GM12801 (cell line): ENCODE data around the gene HOXC10.

Source experiments
- CTCF ChIP-seq: IDR thresholded peaks from one replicate; pipeline ENCODE4 v1.5.1; 2011; ENCODE audit warnings: control low read depth; ENCODE audit not compliant: insufficient read length; ENCODE audit errors: extremely low read depth

HOXC10 gene

GRCh38 chr12:54028314-54029201, 43.6 kb downstream of the HOXC10 start, which contains the start of gene HOXC6:
HOXC6 (plus strand) TSS chr12:54028440; CDS start chr12:54028522, 82 bp downstream.
- no peak for TF ChIP-seq CTCF

- no peak for TF ChIP-seq CTCF
Observed at GRCh38 chr12:54029529-54030441, 44.8 kb downstream of the HOXC10 start.

GRCh38 chr12:54030442-54030801, 45.5 kb downstream of the HOXC10 start:
- TF ChIP-seq CTCF = no peak

GRCh38 chr12:54030889-54031471, 46.0 kb downstream of the HOXC10 start:
- no peak for TF ChIP-seq CTCF

- TF ChIP-seq CTCF = no peak
Observed at GRCh38 chr12:54031480-54031879, 46.5 kb downstream of the HOXC10 start.

- no peak for TF ChIP-seq CTCF
Observed at GRCh38 chr12:54032086-54032619, 47.2 kb downstream of the HOXC10 start.
